ENCODE measurements around the gene STXBP1. TPM values are rescaled to one million over a fixed set of nuclear protein-coding genes. Genes with fewer than 3 reads are reported as not detected.
A peak's percentile ranks its signal among the peaks of the same experiment; 100 is the strongest.

The STXBP1 gene
- total and polyA plus RNA-seq, 2 of the 13 experiments (the other 11 are each of a cell fraction or from before 2014, with no cell fraction given): 2.9 TPM

GRCh38 chr9:127568971-127569885 is 42.8 kb upstream of the STXBP1 start:
- ChIA-PET CTCF (ENCODE audit: low intra/inter-chr PET ratio, low total read pairs) (no interaction called here), POLR2A (interaction anchor here (0.9 to 1.7 kb wide), 4 partner anchors 10 to 24 kb away, joined by 3 to 9 read pairs (median 6); no protein-coding TSS in a partner anchor)
- peak overlapping the region; percentile 46 for H3K27ac ChIP-seq (ENCODE audit: extremely low read length, insufficient read depth, low read length)
- H3K4me3 ChIP-seq (replicated peaks in 1 of 3; ENCODE audit: insufficient read depth in 1 of 3, low read depth in 2 of 3, low read length in 3 of 3): peak overlapping the region; percentile 75 to 86 (median 84)
- peak; percentile 55 for DNase-seq (ENCODE audit: low spot score)
- H3K4me1 ChIP-seq (ENCODE audit: insufficient read depth, low read length): peaks cover 58% of the 10 kb centered on the region
- H2AFZ ChIP-seq (ENCODE audit: low read length): no peak overlapping the region
- H3K9me3 ChIP-seq (ENCODE audit: low read length): no peaks in the 10 kb centered on the region
- peak; percentile 57 for ATAC-seq
- peaks cover 3% of the 10 kb centered on the region; the same call in 1 of the 2 replicates for H4K20me1 ChIP-seq (ENCODE audit: insufficient read depth, low read length)
- peak overlapping the region; percentile 86 for H3K4me2 ChIP-seq (ENCODE audit: low read depth, low read length)
- H3K9ac ChIP-seq (ENCODE audit: insufficient read depth, low read depth, low read length): peak overlapping the region; percentile 82
- WGBS (ENCODE audit: low lambda C conversion rate): 1% methylated on average over 26 of the region's 78 CpGs
- no peak for FAIRE-seq
- H3K79me2 ChIP-seq (ENCODE audit: insufficient read depth, low read length): peaks cover 31% of the 10 kb centered on the region
- no peaks in the 10 kb centered on the region; a peak in 2 of 5 replicates for H3K27me3 ChIP-seq (ENCODE audit: control insufficient read depth in 1 of 2, insufficient read depth in 2 of 2, low read length in 2 of 2)
- in situ Hi-C loops (cut with HindIII; ENCODE audit: extremely low pct_ligation_motif_present, low pct_unique_long_range_greater_than_20kb) (no loop called here), intact Hi-C loops (cut with micrococcal nuclease; ENCODE audit: unreplicated experiment) (no loop called here)
- no TSS peak for BruUV-seq (replicated peaks)
- H3K36me3 ChIP-seq (replicated peaks in 1 of 2; ENCODE audit: control insufficient read depth in 1 of 2, insufficient read depth in 2 of 2, low read length in 2 of 2): peaks cover 0 to 3% of the 10 kb centered on the region in 2 experiments; a peak in 1 of 5 replicates
- TF ChIP-seq, protein P1, sequence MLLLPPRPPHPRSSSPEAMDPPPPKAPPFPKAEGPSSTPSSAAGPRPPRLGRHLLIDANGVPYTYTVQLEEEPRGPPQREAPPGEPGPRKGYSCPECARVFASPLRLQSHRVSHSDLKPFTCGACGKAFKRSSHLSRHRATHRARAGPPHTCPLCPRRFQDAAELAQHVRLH (CRISPR knock-in tag; IDR thresholded peaks at IDR 0.05; ENCODE audit: borderline replicate concordance, low read depth): peak; percentile 65; the same call in 1 of the 2 replicates
- TF ChIP-seq, protein P2, sequence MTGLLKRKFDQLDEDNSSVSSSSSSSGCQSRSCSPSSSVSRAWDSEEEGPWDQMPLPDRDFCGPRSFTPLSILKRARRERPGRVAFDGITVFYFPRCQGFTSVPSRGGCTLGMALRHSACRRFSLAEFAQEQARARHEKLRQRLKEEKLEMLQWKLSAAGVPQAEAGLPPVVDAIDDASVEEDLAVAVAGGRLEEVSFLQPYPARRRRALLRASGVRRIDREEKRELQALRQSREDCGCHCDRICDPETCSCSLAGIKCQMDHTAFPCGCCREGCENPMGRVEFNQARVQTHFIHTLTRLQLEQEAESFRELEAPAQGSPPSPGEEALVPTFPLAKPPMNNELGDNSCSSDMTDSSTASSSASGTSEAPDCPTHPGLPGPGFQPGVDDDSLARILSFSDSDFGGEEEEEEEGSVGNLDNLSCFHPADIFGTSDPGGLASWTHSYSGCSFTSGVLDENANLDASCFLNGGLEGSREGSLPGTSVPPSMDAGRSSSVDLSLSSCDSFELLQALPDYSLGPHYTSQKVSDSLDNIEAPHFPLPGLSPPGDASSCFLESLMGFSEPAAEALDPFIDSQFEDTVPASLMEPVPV (CRISPR knock-in tag; IDR thresholded peaks at IDR 0.05): 0 out of 2 replicates have a peak, but pooled peaks have one; percentile 20
- TF ChIP-seq ERF (CRISPR knock-in tag; IDR thresholded peaks at IDR 0.05) (peak; percentile 30; the same call in 1 of the 2 replicates), ZNF616 (CRISPR knock-in tag; IDR thresholded peaks at IDR 0.05; ENCODE audit: low read depth) (0 out of 2 replicates have a peak, but pooled peaks have one; percentile 6), HNF1B (CRISPR knock-in tag; IDR thresholded peaks at IDR 0.05) (peak; percentile 53; the same call in 1 of the 2 replicates), ZFX (CRISPR knock-in tag; IDR thresholded peaks at IDR 0.05; ENCODE audit: low read depth) (peak; percentile 9; the same call in 1 of the 2 replicates), MAF1 (CRISPR knock-in tag; IDR thresholded peaks at IDR 0.05; ENCODE audit: borderline replicate concordance) (0 out of 2 replicates have a peak, but pooled peaks have one; percentile 22), SMARCC2 (IDR thresholded peaks at IDR 0.05) (no peak), NR2F6 (IDR thresholded peaks at IDR 0.05) (no peak), NR2F6 (CRISPR knock-in tag; IDR thresholded peaks at IDR 0.05) (0 out of 2 replicates have a peak, but pooled peaks have one; percentile 24), TAF1 (CRISPR knock-in tag; IDR thresholded peaks at IDR 0.05) (0 out of 2 replicates have a peak, but pooled peaks have one; percentile 6), RBFOX2 (IDR thresholded peaks at IDR 0.05; ENCODE audit: low read depth, low read length) (0 out of 2 replicates have a peak, but pooled peaks have one; percentile 14), KDM1A (CRISPR knock-in tag; IDR thresholded peaks at IDR 0.05) (no peak), PAF1 (CRISPR knock-in tag; IDR thresholded peaks at IDR 0.05) (no peak), ZNF441 (CRISPR knock-in tag; IDR thresholded peaks at IDR 0.05; ENCODE audit: borderline replicate concordance) (0 out of 2 replicates have a peak, but pooled peaks have one; percentile 7)
- TF ChIP-seq, protein P3, sequence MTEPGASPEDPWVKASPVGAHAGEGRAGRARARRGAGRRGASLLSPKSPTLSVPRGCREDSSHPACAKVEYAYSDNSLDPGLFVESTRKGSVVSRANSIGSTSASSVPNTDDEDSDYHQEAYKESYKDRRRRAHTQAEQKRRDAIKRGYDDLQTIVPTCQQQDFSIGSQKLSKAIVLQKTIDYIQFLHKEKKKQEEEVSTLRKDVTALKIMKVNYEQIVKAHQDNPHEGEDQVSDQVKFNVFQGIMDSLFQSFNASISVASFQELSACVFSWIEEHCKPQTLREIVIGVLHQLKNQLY (CRISPR knock-in tag; IDR thresholded peaks at IDR 0.05): no peak
- TF ChIP-seq, protein P4, sequence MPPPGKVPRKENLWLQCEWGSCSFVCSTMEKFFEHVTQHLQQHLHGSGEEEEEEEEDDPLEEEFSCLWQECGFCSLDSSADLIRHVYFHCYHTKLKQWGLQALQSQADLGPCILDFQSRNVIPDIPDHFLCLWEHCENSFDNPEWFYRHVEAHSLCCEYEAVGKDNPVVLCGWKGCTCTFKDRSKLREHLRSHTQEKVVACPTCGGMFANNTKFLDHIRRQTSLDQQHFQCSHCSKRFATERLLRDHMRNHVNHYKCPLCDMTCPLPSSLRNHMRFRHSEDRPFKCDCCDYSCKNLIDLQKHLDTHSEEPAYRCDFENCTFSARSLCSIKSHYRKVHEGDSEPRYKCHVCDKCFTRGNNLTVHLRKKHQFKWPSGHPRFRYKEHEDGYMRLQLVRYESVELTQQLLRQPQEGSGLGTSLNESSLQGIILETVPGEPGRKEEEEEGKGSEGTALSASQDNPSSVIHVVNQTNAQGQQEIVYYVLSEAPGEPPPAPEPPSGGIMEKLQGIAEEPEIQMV (CRISPR knock-in tag; IDR thresholded peaks at IDR 0.05; ENCODE audit: low read depth): 0 out of 2 replicates have a peak, but pooled peaks have one; percentile 41

Measured in HepG2 (cell line).